Ovary (tissue), 3 donors: ENCODE results near the gene BCL2A1.

Source experiments
- POLR2A ChIP-seq: fragments of 450-650 bp; IDR thresholded peaks from one replicate; pipeline ENCODE4 v1.6.1; 2017; ENCODE audit warnings: antibody characterized with exemption, mild to moderate bottlenecking, moderate library complexity
- TF ChIP-seq, protein P1 (sequence below), 3 donors: fragments of 450-650 bp in 2 of 3; fragments of 200-600 bp in 1 of 3; IDR thresholded peaks; one replicate each; pipeline versions ENCODE4 v1.5.1 to v1.8.0; 2016 to 2022; ENCODE audit warnings: antibody characterized with exemption in 3 of 3, mild to moderate bottlenecking in 1 of 3
- donor health status: DM: no; HTN: no; CAD: no.

GRCh38 chr15:79930516-79930915 is 40.5 kb downstream of the BCL2A1 start:
- TF ChIP-seq, protein P1, sequence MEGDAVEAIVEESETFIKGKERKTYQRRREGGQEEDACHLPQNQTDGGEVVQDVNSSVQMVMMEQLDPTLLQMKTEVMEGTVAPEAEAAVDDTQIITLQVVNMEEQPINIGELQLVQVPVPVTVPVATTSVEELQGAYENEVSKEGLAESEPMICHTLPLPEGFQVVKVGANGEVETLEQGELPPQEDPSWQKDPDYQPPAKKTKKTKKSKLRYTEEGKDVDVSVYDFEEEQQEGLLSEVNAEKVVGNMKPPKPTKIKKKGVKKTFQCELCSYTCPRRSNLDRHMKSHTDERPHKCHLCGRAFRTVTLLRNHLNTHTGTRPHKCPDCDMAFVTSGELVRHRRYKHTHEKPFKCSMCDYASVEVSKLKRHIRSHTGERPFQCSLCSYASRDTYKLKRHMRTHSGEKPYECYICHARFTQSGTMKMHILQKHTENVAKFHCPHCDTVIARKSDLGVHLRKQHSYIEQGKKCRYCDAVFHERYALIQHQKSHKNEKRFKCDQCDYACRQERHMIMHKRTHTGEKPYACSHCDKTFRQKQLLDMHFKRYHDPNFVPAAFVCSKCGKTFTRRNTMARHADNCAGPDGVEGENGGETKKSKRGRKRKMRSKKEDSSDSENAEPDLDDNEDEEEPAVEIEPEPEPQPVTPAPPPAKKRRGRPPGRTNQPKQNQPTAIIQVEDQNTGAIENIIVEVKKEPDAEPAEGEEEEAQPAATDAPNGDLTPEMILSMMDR (IDR thresholded peaks at IDR 0.05): no peak
- TF ChIP-seq POLR2A: no peak
